HG03354 (cell line): ENCODE measurements around the gene SIGLEC14.

Experiments used
- ATAC-seq: cut with Tn5 transposase; IDR thresholded peaks from one replicate; pipeline ENCODE4 v1.9.1; 2021; ENCODE audit warnings: mild to moderate bottlenecking; ENCODE audit not compliant: unreplicated experiment, poor library complexity, severe bottlenecking

The SIGLEC14 gene

DNA sequence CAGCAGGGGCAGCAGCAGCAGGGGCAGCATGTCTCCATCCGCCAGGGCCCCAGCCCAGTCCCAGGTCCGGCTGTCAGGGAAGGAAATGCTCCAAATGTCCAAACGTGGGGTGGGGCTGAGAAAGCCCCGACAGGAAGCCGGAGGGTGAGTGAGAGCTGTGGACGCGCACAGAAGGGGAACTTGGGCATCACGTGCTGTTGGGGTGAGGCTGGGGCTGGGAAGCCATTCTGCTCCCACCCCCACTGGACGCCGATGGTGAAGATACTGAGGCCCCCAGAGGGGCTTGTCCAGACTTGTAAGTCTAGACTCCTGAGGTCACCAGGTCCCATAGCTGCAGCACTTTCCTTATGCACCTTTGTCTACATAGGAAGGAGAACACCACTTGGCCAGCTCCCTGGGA is at the start of gene SIGLEC14:
TSS of gene SIGLEC14 (minus strand) at position 96 of the 400 bp plus-strand sequence. CDS start at position 30, 66 bp downstream.
- peak; percentile 47 for ATAC-seq

GRCh38 chr19:51695702-51696315 is 49.2 kb upstream of the SIGLEC14 start:
- ATAC-seq, result no peak

GRCh38 chr19:51695088-51695487 is 48.5 kb upstream of the SIGLEC14 start:
- ATAC-seq, result no peak

- ATAC-seq, result no peak
Observed at GRCh38 chr19:51694318-51695085, 47.9 kb upstream of the SIGLEC14 start.

- no peak for ATAC-seq
Observed at GRCh38 chr19:51693819-51694218, 47.2 kb upstream of the SIGLEC14 start.

DNA sequence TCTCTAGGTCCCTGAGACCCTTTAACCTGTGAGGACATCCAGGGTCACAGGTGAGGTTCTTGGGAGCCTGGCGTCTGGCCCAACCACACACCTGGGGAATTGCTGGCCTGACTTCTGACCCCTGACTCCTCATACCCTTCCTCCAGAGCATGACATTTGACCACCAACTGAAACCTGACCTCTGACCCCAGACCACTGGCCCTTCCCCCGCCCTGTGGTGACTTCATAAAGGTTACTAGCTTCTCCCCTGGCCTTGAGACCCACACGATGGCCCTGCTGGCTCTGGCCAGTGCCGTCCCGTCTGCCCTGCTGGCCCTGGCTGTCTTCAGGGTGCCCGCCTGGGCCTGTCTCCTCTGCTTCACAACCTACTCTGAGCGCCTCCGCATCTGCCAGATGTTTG is 46.6 kb upstream of the SIGLEC14 start, which contains the start of gene SPACA6:
TSS of gene SPACA6 (plus strand) at position 71 of the 400 bp plus-strand sequence. CDS start at position 268, 197 bp downstream.
- ATAC-seq, result no peak

DNA sequence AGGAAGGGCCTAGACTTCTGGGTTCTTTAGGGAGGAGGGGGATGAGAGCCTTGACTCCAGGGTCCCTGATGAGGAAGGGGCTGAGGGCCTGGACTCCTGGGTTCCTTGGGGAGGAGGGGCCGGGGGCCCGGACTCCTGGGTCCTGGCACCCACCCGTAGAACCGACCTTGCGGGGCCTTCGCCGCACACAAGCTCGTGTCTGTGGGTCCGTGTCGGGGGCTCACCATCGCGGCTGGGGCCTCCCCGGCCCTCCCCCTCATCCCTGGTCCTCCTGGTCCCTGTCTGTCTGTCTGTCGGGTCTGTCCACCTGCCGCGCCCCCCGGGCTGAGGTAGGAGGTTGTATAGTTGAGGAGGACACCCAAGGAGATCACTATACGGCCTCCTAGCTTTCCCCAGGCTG is 45.8 kb upstream of the SIGLEC14 start:
- ATAC-seq, result no peak

GRCh38 chr19:51691584-51692428 is 45.2 kb upstream of the SIGLEC14 start:
- ATAC-seq, result no peak

- ATAC-seq, result no peak
Observed at GRCh38 chr19:51691074-51691583, 44.5 kb upstream of the SIGLEC14 start.

- ATAC-seq, result no peak
Observed at GRCh38 chr19:51690454-51691073, 43.9 kb upstream of the SIGLEC14 start.

- no peak for ATAC-seq
Observed at GRCh38 chr19:51689751-51690453, 43.3 kb upstream of the SIGLEC14 start.

DNA sequence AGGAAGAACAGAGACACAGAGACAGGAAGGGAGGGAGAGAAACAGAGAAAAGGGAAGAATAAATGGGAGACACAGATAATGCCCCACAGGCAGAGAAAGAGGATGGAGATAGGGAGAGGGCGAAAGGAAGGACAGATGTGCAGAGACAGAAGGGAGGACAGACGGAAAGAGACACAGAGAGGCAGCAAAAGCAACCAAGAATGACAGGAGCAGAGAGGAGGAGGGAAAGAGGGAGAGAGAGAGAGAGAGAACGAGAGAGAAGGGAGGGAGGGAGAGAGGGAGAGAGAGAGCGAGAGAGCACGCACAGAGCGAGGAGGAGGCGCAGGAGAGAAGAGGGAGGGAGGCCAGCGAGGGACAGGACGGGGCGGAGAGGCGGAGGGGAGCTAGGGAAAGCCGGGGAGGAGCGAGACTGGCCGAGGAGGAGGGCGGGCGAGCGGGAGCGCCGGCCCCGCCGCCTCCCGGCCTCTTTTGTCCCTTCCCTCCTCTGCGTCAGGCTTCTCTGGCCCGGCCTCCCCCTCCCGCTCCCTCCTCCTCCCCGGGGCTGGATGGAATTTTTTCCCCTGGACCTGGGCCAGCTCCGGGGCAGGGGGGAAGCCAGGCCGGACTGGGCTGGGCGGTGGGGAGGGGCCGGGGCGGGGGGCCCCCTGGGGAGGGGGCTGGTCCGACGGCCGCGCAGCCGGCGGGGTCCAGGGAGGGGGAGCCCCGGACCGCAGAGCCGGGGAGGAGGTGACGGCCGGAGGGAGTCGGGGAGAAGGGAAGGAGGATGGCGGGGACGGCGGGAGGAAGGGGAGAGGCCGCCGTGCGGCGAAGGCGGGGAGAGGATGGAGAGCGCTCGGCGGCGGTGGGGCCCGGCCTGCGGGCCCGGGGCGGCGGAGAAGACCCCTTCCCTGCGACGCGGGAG is 42.3 kb upstream of the SIGLEC14 start:
- ATAC-seq, result no peak

DNA sequence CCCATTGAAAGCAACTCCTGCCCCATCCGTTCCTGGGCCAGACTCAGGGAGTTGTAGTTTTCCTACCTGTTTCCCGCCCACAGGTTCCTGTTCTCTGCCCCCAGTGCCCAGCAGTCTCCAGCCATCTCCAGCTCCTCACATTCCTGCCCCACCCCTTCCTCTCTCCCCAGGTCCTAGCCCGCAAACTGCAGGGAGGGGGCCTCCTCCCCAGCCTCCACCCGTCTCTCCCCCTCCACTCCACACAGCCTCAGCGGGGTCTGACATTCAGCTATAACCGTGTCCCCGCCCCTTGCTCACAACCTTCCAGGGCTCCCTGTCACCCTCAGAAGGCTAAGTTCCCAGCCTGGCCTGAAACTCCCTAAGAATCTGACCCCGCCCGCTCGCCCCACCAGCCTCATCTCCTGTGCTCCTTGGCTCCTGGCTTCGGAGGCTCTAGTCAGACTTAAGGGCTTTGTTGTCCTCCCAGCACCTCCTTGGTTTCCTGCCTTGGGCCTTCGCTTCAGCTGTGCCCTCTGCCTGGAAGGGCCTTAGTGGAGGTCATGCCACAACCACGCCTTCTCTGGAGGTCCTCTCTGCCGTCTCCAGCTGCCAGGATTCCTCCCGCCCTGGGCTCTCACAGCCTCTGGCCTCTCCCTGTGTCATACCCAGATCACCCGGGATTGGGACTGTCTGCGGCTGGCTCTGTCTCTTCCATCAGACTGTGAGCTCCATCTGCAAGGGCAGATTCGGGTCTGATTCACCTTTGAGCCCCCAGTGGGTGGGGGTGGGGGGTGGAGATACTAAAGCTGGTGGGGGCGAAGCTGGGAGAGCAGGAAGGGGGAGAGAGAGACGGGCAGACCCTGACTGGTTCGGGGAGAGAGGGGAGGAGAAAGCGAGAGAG is 41.4 kb upstream of the SIGLEC14 start:
- no peak for ATAC-seq

- no peak for ATAC-seq
Observed at GRCh38 chr19:51686171-51686570, 39.5 kb upstream of the SIGLEC14 start.

DNA sequence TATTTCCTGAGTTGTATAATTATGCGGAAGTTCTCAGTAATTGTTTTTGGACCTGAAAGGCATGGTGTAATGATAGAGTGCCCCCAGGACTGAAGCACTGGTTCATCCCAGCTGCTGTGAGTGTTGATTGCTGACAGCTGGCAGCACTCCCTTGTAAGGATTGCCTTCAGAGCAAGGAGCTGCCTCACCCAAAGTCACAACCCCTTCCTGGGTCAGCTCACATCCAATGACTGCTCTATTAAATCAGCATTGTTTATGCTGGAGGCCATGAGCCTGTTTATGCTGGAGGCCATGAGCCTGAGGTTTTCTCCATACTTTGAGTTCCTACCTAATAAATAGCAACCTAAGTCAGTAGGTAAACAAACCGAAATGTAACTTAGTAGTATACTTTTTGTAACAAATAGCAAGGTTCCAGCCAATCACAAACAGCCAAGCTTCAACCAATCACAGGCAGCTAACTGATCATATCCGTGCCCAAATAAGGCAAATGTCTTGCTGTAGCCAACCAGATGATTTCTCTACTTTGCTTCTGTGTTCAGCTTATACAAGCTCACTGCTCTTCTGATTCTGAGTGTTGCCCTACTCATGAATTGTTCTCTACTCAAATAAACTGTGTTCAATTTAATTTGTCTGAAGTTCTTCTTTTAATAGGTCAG is 34.8 kb upstream of the SIGLEC14 start:
- ATAC-seq, result no peak

GRCh38 chr19:51680474-51680873 is 33.8 kb upstream of the SIGLEC14 start:
- no peak for ATAC-seq

- no peak for ATAC-seq
Observed at GRCh38 chr19:51676566-51677083, 30.0 kb upstream of the SIGLEC14 start.
